ENCODE data around the gene SNRPA1. TPM values are rescaled to one million over a fixed set of nuclear protein-coding genes. Genes with fewer than 3 reads are reported as not detected.
A peak's percentile ranks its signal among the peaks of the same experiment; 100 is the strongest.
"Not testable (repeated sequence)": the region's sequence is repeated elsewhere in the genome, so short reads cannot be mapped to it uniquely, and the experiment has no call there.

The SNRPA1 gene
- total RNA-seq = 10 to 100 TPM in 4 of 5 donors, 1 to 10 TPM in 1; 3.5 to 75.6 (median 32.1) TPM
- 10 to 100 TPM; 58.9 to 61.7 (median 59.1) TPM for polyA plus RNA-seq
- long read RNA-seq, donor 1, transcript SNRPA1-201 (9 exons, 1,055 nt) = major isoform, 5 of 24 reads
- long read RNA-seq, donor 1, partial matches to known transcripts = 15 of 24 reads
- long read RNA-seq, donor 1, other reads (novel, unspliced or antisense) = 0 of 24 reads
- long read RNA-seq, donor 2, transcript SNRPA1-201 (9 exons, 1,055 nt) = major isoform, 10 of 56 reads
- long read RNA-seq, donor 2, partial matches to known transcripts = 39 of 56 reads
- long read RNA-seq, donor 2, other reads (novel, unspliced or antisense) = 0 of 56 reads
- long read RNA-seq, donor 3, partial matches to known transcripts = 17 of 25 reads
- long read RNA-seq, donor 3, other reads (novel, unspliced or antisense) = 0 of 25 reads
- long read RNA-seq, donor 4 = 0 reads
- long read RNA-seq, donor 5, transcript SNRPA1-201 (9 exons, 1,055 nt) = major isoform, 10 of 27 reads
- long read RNA-seq, donor 5, partial matches to known transcripts = 15 of 27 reads
- long read RNA-seq, donor 5, other reads (novel, unspliced or antisense) = 0 of 27 reads
- long read RNA-seq, donor 6, transcript SNRPA1-201 (9 exons, 1,055 nt) = major isoform, 23 of 86 reads
- long read RNA-seq, donor 6, partial matches to known transcripts = 55 of 86 reads
- long read RNA-seq, donor 6, other reads (novel, unspliced or antisense) = 0 of 86 reads
- long read RNA-seq, donor 7, transcript SNRPA1-201 (9 exons, 1,055 nt) = major isoform, 7 of 31 reads
- long read RNA-seq, donor 7, partial matches to known transcripts = 18 of 31 reads
- long read RNA-seq, donor 7, other reads (novel, unspliced or antisense) = 0 of 31 reads
- long read RNA-seq, donor 8, transcript SNRPA1-201 (9 exons, 1,055 nt) = major isoform, 10 of 54 reads
- long read RNA-seq, donor 8, partial matches to known transcripts = 34 of 54 reads
- long read RNA-seq, donor 8, other reads (novel, unspliced or antisense) = 0 of 54 reads
- long read RNA-seq, donor 9, transcript SNRPA1-201 (9 exons, 1,055 nt) = major isoform, 16 of 38 reads
- long read RNA-seq, donor 9, partial matches to known transcripts = 20 of 38 reads
- long read RNA-seq, donor 9, other reads (novel, unspliced or antisense) = 0 of 38 reads
- long read RNA-seq, donor 10, transcript SNRPA1-201 (9 exons, 1,055 nt) = major isoform, 7 of 14 reads
- long read RNA-seq, donor 10, partial matches to known transcripts = 5 of 14 reads
- long read RNA-seq, donor 10, other reads (novel, unspliced or antisense) = 0 of 14 reads

DNA sequence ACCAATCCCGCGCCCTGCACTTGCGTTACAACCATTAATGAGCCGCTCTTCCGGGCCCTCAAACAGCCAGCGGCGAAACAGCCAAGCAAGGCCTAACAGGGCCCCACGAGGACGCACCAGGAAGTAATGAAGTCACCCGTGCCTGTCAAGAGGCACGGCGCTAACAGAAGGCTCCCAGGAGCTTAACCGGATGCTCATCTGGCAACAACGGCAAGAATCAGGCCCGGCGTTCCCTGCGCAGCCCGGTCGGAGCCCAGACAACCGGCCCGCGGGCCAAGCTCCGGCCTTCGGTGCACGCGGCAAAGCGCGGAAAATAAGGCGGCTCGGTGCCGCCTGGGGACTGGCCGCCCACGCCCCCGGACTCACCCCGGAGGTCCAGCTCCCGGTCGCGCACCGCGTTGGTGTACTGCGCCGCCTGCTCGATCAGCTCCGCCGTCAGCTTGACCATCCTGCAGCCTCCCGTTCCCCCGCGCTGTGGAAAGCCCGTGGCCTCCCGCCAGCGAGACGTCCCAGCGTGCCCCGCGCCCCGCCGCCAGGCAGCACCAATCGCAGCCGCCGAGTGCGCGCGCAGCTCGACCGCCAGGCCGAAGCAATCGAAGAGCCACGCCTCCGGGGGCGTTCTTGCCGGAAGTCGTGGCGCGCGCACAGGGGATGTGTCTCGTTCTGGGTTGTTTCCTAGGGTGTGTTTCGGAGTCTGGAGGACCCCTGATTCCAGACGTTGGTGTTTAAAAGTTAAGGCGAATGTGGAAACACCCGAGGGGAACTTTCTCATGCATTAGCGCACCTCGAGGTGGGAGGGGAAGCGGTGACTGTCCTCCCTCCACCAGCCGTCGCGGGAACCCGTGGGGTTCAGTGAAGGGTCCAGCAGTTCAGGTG lies at the start of gene SNRPA1:
Gene SNRPA1, minus strand, starts transcription at position 518 of the 876 bp plus-strand sequence. Its CDS starts 70 bp downstream, at position 448.
- Histone ChIP-seq H3K4me3 (peak within 1 kb of the TSS; percentile 84 to 91 (median 85)), H3K4me1 (peaks cover 14 to 46% (median 38%) of the 10 kb centered on the region in 4 donors), H3K9me3 (no peaks in the 10 kb centered on the region), H3K27ac (peak within 1 kb of the TSS; percentile 89 to 97 (median 95)), H3K27me3 (no peaks in the 10 kb centered on the region), H3K36me3 (peaks cover 0 to 15% (median 8%) of the 10 kb centered on the region in 4 donors)
- TF ChIP-seq POLR2AphosphoS5 (IDR thresholded peaks at IDR 0.05) (peak; percentile 94 to 99 (median 98)), POLR2A (IDR thresholded peaks at IDR 0.05) (peak in 2 of 4 donors; percentile 24 to 68), CTCF (IDR thresholded peaks at IDR 0.05) (no peak)
- DNase-seq = peak; percentile 99
- intact Hi-C loops (cut with DNase I; ENCODE audit: low total_unique reads) = loop anchor here (5.0 kb wide), 1 partner anchor 347 kb away; no protein-coding TSS in a partner anchor
- WGBS, 5 donors = 0 to 1% (median 0%) methylated on average over 30 to 87 of the region's 87 CpGs

DNA sequence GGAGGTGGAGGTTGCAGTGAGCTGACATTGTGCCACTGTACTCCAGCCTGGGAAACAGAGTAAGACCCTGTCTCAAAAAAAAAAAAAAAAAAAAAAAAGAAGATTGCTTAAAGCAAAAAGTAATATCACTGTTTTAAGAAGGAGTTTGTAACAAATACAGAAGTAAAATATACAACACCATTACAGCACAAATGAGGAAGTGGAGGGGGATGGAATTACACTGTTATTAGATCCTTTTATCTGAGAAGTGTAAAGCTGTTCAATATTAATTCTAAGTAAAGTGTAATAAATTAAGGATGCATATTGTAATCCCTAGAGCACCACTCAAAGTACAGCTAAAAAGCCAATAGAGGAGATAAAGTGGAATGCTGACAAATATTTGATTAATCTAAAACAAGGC lies 47.0 kb upstream of the SNRPA1 start:
- Histone ChIP-seq H3K36me3 (no peaks in the 10 kb centered on the region), H3K9me3 (no peaks in the 10 kb centered on the region), H3K4me3 (no peak overlapping the region), H3K27me3 (peaks cover 0 to 4% (median 0%) of the 10 kb centered on the region in 3 donors), H3K4me1 (peaks cover 0 to 9% (median 5%) of the 10 kb centered on the region in 4 donors), H3K27ac (no peak overlapping the region)
- TF ChIP-seq POLR2A (IDR thresholded peaks at IDR 0.05) = no peak
- TF ChIP-seq CTCF (IDR thresholded peaks at IDR 0.05) = no peak
- TF ChIP-seq EP300 (IDR thresholded peaks at IDR 0.05) = no peak
- TF ChIP-seq POLR2AphosphoS5 (IDR thresholded peaks at IDR 0.05) = no peak
- no peak for DNase-seq
- intact Hi-C loops (cut with DNase I; ENCODE audit: low total_unique reads) = no loop called here

- DNase-seq = no peak
- no peaks in the 10 kb centered on the region for H3K36me3 ChIP-seq
- 58 to 67% (median 65%) methylated on average over 1 of the region's 1 CpG for WGBS, 5 donors
- H3K27ac ChIP-seq = no peak overlapping the region
- no peaks in the 10 kb centered on the region for H3K4me1 ChIP-seq
- no peak overlapping the region for H3K4me3 ChIP-seq
- intact Hi-C loops (cut with DNase I; ENCODE audit: low total_unique reads) = no loop called here
- no peaks in the 10 kb centered on the region for H3K27me3 ChIP-seq
- H3K9me3 ChIP-seq = no peaks in the 10 kb centered on the region
- TF ChIP-seq POLR2A (IDR thresholded peaks at IDR 0.05) = no peak
- no peak for TF ChIP-seq POLR2AphosphoS5 (IDR thresholded peaks at IDR 0.05)
- no peak for TF ChIP-seq EP300 (IDR thresholded peaks at IDR 0.05)
Measured at GRCh38 chr15:101338502-101339057, 43.5 kb upstream of the SNRPA1 start.

- WGBS, 5 donors = 51 to 64% (median 58%) methylated on average over 7 of the region's 7 CpGs
- intact Hi-C loops (cut with DNase I; ENCODE audit: low total_unique reads) = no loop called here
- Histone ChIP-seq H3K27ac (no peak overlapping the region), H3K27me3 (no peaks in the 10 kb centered on the region), H3K4me3 (no peak overlapping the region), H3K9me3 (no peaks in the 10 kb centered on the region), H3K36me3 (no peaks in the 10 kb centered on the region), H3K4me1 (no peaks in the 10 kb centered on the region)
- DNase-seq = no peak
- no peak for TF ChIP-seq CTCF (IDR thresholded peaks at IDR 0.05)
- no peak for TF ChIP-seq POLR2AphosphoS5 (IDR thresholded peaks at IDR 0.05)
- TF ChIP-seq POLR2A (IDR thresholded peaks at IDR 0.05) = no peak
- TF ChIP-seq EP300 (IDR thresholded peaks at IDR 0.05) = no peak
Measured at GRCh38 chr15:101337976-101338375, 42.9 kb upstream of the SNRPA1 start.

DNA sequence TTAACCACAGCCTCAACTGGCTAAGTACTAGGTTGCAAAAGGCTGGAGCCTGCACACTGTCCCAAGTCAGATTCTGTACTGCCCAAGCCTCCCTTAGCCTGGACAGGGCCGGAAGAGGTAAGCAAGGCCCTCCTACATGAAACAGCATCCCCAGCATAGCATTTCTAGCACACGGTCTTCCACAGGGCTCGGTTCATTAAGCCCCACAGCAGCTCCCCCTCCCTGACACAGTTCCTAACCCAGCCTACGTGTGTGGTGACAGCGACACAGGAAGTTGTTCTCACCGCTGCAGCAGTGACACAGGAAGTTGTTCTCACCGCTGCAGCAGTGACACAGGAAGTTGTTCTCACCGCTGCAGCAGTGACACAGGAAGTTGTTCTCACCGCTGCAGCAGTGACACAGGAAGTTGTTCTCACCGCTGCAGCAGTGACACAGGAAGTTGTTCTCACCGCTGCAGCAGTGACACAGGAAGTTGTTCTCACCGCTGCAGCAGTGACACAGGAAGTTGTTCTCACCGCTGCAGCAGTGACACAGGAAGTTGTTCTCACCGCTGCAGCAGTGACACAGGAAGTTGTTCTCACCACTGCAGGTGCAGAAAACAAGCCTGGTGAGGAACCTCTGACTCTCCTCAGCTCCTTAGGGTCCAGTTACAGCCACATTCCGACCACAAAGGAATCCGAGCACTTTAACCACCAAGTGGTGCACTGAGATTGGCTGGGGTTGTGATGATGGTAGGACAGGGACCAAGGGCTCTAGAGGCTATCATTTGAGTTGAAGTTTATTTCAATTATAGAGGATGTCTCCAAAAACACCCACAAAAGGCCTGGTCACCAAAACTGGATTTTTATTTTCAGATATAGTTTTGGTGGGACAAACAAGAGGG lies 39.1 kb upstream of the SNRPA1 start:
- H3K4me3 ChIP-seq; H3K36me3 ChIP-seq; H3K27me3 ChIP-seq; H3K4me1 ChIP-seq; intact Hi-C loops (cut with DNase I; ENCODE audit: low total_unique reads); H3K9me3 ChIP-seq: not testable (repeated sequence)
- H3K27ac ChIP-seq = peak overlapping the region in 2 of 5 donors; percentile 13 to 19
- DNase-seq = peak in 1 of 2 donors; percentile 36
- 78 to 88% (median 82%) methylated on average over 5 to 11 of the region's 16 CpGs for WGBS, 5 donors

Data from stomach (tissue), 19 donors.